OCI-LY1 (cell line): ENCODE results near the gene NEK6.

Source experiments
- H2AFZ ChIP-seq: fragments of 200-600 bp; sonication (generic), shearing (Covaris generic); 2 replicates; pipeline ENCODE4 v1.6.0; 2014; ENCODE audit warnings: antibody characterized with exemption, mild to moderate bottlenecking, low read length
- H3F3A ChIP-seq: fragments of 200-600 bp; sonication (generic), shearing (Covaris generic); 2 replicates; pipeline ENCODE4 v1.6.0; 2014; ENCODE audit warnings: mild to moderate bottlenecking, antibody characterized with exemption, low read length, moderate library complexity; ENCODE audit not compliant: insufficient read depth
- H3K27ac ChIP-seq: fragments of 200-600 bp; sonication (generic); 2 replicates; pipeline ENCODE4 v1.5.1; 2014; ENCODE audit warnings: low read length, mixed run types, mild to moderate bottlenecking, low read depth; ENCODE audit not compliant: poor library complexity, severe bottlenecking
- H3K27me3 ChIP-seq: fragments of 200-600 bp; sonication (generic); 2 replicates; pipeline ENCODE4 v1.6.0; 2014; ENCODE audit warnings: antibody characterized with exemption, mild to moderate bottlenecking, low read length, moderate library complexity; ENCODE audit not compliant: insufficient read depth
- H3K36me3 ChIP-seq: fragments of 200-600 bp; sonication (generic); 2 replicates; pipeline ENCODE4 v1.6.1; 2014; ENCODE audit warnings: mild to moderate bottlenecking, antibody characterized with exemption, low read length, moderate library complexity, mixed read lengths; ENCODE audit not compliant: insufficient read depth
- H3K4me1 ChIP-seq: fragments of 200-600 bp; sonication (generic); 2 replicates; pipeline ENCODE4 v1.5.1; 2014; ENCODE audit warnings: mild to moderate bottlenecking, low read length, moderate library complexity; ENCODE audit not compliant: insufficient read depth, severe bottlenecking
- H3K4me2 ChIP-seq: fragments of 200-600 bp; sonication (generic), shearing (Covaris generic); 2 replicates; pipeline ENCODE4 v1.6.1; 2014; ENCODE audit warnings: low read length
- H3K4me3 ChIP-seq: fragments of 200-600 bp; sonication (generic); 2 replicates; pipeline ENCODE4 v1.5.1; 2014; ENCODE audit warnings: low read length, low read depth, mild to moderate bottlenecking, mixed read lengths; ENCODE audit not compliant: poor library complexity, severe bottlenecking
- H3K79me2 ChIP-seq: fragments of 200-600 bp; shearing (Covaris generic); 2 replicates; pipeline ENCODE4 v1.6.1; 2016; ENCODE audit warnings: mixed run types, low read length, mixed read lengths; ENCODE audit not compliant: insufficient read depth
- H3K9ac ChIP-seq: fragments of 200-600 bp; sonication (generic), shearing (Covaris generic); 2 replicates; pipeline ENCODE4 v1.6.1; 2014; ENCODE audit warnings: mild to moderate bottlenecking, low read length, mixed read lengths
- H3K9me2 ChIP-seq: fragments of 200-600 bp; sonication (generic), shearing (Covaris generic); 2 replicates; pipeline ENCODE4 v1.6.1; 2014; ENCODE audit warnings: low read depth, mild to moderate bottlenecking, low read length, mixed read lengths
- H3K9me3 ChIP-seq: fragments of 200-600 bp; shearing (Covaris generic); 2 replicates; pipeline ENCODE4 v1.6.1; 2014; ENCODE audit warnings: low read length, mixed read lengths
- H4K20me1 ChIP-seq: fragments of 200-600 bp; sonication (generic), shearing (Covaris generic); 2 replicates; pipeline ENCODE4 v1.6.0; 2016; ENCODE audit warnings: mild to moderate bottlenecking, low read length; ENCODE audit not compliant: insufficient read depth
- EZH2 ChIP-seq: fragments of 200-600 bp; sonication (generic), shearing (Covaris generic); IDR thresholded peaks from 2 replicates; pipeline ENCODE4 v1.8.0; 2017; ENCODE audit warnings: borderline replicate concordance, mixed run types, mild to moderate bottlenecking, antibody characterized with exemption, low read length, moderate library complexity, mixed read lengths
- TF ChIP-seq, protein P1 (sequence below): fragments of 200-600 bp; sonication (generic), shearing (Covaris generic); IDR thresholded peaks from 2 replicates; pipeline ENCODE4 v1.5.1; 2017; ENCODE audit warnings: mild to moderate bottlenecking, antibody characterized with exemption, low read length, moderate library complexity, mixed read lengths

NEK6 gene

DNA sequence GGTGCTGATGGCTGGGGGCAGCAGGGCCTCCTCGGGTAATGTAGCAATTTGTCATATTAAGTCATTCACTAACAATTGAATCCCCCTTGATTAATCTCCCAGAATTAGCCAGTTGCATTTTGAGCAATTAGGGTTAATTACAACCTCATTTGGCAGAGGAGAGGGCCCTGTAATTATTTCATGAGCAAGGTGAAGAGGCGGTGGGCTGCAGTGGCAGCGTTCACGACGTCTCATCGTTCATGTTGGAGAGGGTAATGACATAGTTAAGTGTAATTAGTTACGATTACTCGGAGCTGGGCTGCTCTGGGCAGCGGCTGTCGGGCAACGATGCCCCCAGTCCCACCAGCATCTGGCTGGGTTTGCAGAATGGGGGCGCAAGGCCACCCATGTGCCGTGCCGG lies 46.0 kb downstream of the NEK6 start:
- no peaks in the 10 kb centered on the region for H3K9me3 ChIP-seq
- no peaks in the 10 kb centered on the region for H3K79me2 ChIP-seq
- no peaks in the 10 kb centered on the region for H4K20me1 ChIP-seq
- H3K4me1 ChIP-seq: no peaks in the 10 kb centered on the region
- TF ChIP-seq, protein P1, sequence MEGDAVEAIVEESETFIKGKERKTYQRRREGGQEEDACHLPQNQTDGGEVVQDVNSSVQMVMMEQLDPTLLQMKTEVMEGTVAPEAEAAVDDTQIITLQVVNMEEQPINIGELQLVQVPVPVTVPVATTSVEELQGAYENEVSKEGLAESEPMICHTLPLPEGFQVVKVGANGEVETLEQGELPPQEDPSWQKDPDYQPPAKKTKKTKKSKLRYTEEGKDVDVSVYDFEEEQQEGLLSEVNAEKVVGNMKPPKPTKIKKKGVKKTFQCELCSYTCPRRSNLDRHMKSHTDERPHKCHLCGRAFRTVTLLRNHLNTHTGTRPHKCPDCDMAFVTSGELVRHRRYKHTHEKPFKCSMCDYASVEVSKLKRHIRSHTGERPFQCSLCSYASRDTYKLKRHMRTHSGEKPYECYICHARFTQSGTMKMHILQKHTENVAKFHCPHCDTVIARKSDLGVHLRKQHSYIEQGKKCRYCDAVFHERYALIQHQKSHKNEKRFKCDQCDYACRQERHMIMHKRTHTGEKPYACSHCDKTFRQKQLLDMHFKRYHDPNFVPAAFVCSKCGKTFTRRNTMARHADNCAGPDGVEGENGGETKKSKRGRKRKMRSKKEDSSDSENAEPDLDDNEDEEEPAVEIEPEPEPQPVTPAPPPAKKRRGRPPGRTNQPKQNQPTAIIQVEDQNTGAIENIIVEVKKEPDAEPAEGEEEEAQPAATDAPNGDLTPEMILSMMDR: no peak
- no peak for TF ChIP-seq EZH2
- H3K9me2 ChIP-seq: no peaks in the 10 kb centered on the region
- H3F3A ChIP-seq: no peaks in the 10 kb centered on the region
- no peak overlapping the region for H3K4me3 ChIP-seq
- no peak overlapping the region for H3K9ac ChIP-seq
- no peak overlapping the region for H2AFZ ChIP-seq
- H3K27ac ChIP-seq: no peak overlapping the region
- H3K4me2 ChIP-seq: no peak overlapping the region
- H3K36me3 ChIP-seq: no peaks in the 10 kb centered on the region
- H3K27me3 ChIP-seq: no peaks in the 10 kb centered on the region

DNA sequence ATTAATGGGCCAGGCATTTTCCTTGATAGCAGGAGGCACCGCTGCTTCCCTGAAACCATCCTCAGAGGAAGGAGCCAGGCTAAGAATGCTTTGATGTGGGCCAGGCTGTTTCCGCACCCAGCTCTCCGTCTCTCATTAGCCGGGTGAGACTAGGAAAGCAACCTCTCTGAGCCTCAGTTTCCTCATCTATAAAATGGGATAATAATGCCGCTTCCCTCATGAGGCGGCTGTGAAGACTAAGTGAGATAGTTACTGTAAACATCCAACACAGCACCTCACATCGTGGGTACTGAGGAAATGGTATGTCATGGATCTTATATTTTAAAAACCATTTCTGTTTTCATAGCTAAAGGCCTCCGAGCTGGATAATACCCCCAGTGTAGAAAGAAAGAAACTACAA lies 46.5 kb downstream of the NEK6 start:
- Histone ChIP-seq H3K27me3 (no peaks in the 10 kb centered on the region), H3K9ac (no peak overlapping the region), H3K9me3 (no peaks in the 10 kb centered on the region), H3K36me3 (no peaks in the 10 kb centered on the region), H3K4me2 (no peak overlapping the region), H3K27ac (no peak overlapping the region), H3F3A (no peaks in the 10 kb centered on the region), H3K4me3 (no peak overlapping the region), H3K4me1 (no peaks in the 10 kb centered on the region), H4K20me1 (no peaks in the 10 kb centered on the region), H3K9me2 (no peaks in the 10 kb centered on the region), H3K79me2 (no peaks in the 10 kb centered on the region), H2AFZ (no peak overlapping the region)
- no peak for TF ChIP-seq EZH2
- TF ChIP-seq, protein P1: no peak

DNA sequence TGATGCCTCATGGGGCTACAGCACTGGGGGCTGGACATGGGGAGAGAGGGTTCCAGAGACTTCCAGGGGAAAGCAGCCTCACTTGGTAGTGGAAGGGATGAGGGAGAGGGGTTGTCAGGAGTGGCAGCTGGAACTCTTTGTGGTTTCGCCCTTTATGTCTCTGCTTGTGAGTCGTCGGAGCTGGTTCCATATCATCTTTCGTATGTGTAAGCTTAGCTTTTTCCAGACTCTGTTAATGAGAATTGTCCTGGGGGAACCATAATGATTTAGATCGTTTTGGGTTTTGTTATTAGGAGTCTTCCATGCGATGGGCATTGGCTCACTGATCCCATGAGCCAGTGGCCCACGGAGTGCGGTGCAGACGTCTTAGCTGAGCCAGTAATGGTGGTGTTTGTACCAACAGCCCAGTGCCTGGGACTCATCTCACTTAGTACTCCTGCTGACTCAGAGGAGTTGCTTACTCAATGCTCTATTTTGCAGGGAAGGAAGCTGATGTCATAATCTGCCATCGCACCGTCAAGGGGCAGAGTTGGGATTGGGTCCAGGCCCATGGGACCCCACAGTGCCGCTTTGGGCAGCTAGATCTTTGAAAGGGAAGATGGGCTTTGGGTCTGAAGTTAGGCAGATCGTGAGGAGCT lies 48.5 kb downstream of the NEK6 start:
- H3K79me2 ChIP-seq: no peaks in the 10 kb centered on the region
- H4K20me1 ChIP-seq: no peaks in the 10 kb centered on the region
- H3K4me2 ChIP-seq: no peak overlapping the region
- H3K4me3 ChIP-seq: no peak overlapping the region
- H3K27me3 ChIP-seq: no peaks in the 10 kb centered on the region
- no peak overlapping the region for H2AFZ ChIP-seq
- no peaks in the 10 kb centered on the region for H3F3A ChIP-seq
- TF ChIP-seq EZH2: no peak
- TF ChIP-seq, protein P1: no peak
- H3K36me3 ChIP-seq: no peaks in the 10 kb centered on the region
- H3K27ac ChIP-seq: no peak overlapping the region
- H3K4me1 ChIP-seq: no peaks in the 10 kb centered on the region
- H3K9me3 ChIP-seq: no peaks in the 10 kb centered on the region
- H3K9ac ChIP-seq: no peak overlapping the region
- H3K9me2 ChIP-seq: no peaks in the 10 kb centered on the region
